ENCODE data around the gene EIF1.

EIF1 gene

DNA sequence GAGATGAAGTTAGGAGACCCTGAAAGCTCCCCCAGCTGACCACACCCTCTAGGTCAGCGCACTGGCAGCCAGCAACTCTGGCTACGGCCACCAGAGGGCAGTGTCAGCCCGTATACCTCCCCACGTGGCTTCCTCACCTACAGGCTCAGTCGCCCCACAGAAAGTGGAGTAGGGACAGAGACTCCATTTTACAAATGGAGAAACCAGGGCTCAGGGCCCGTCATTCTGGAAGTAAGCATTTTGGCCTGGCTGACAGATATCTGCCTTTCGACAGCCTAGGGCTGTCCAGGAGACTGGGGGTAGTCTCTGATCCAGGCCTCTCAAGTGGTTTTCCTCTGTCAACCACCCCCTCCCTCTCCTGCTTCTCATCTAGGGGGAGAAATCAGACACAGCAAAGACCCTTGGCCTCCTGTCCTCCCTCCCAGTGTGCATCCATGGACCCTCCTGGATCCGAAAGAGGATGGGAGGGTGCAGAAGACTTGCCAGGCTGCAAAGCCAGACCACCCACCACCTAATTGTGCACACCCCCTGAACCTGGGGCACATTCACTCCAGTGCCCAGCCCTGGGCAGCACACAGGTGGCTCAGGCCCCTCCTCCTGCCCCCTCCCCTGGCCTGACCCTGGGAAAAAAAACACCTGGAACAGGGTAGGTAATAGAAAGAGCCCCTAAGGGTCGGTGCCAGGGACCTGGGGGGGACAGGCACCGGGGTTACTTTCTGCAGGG is 49.6 kb downstream of the EIF1 start:
- DNase-seq, result peak; percentile 80

DNA sequence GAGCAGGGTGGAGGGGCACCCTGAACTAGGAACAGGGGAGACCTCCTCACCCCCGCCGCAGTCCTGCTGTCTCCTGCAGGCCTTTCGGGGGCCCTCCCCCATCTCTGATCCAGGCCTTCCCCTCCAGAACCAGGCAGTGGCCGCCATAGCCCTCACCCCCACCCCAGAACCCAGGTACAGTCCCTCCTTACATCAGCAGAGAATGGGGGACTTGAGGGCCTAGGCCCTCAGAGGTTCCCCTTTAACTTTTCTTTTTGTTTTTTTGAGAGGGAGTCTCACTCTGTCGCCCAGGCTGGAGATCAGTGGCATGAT is 50.1 kb downstream of the EIF1 start:
- DNase-seq, result no peak

DNA sequence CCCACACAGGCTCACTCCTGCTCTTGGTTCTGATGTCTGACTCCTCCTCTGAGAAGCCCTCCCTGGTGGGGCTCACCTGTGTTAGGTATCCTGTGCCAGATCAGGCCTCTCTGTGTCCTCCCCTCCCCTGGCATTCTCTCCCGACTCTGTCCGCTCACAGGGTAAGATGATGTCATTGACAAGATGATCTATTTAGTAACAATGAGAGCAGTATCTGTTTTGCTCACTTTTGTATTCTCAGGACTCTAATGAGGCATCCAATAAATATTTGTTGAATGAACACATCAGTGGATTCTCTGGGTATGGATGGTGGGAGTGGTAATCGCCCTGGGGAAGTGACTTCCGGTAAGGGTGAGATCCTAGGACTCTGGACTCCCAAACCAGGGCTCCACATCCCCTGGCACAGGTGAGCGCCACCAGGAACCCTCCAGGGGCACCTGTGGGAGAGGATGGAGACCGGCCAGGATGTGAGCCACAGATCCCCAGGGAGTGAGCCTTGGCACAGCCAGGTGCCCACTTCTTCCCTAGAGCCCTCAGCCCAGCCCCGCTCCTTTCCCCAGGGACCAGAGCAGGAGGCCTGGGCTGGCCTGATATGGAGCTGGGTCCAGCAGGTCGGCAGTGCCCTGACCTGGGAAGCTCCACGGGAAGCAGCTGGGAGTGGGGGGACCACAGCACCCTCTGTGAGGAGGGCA is 51.1 kb downstream of the EIF1 start:
- DNase-seq, result no peak

DNA sequence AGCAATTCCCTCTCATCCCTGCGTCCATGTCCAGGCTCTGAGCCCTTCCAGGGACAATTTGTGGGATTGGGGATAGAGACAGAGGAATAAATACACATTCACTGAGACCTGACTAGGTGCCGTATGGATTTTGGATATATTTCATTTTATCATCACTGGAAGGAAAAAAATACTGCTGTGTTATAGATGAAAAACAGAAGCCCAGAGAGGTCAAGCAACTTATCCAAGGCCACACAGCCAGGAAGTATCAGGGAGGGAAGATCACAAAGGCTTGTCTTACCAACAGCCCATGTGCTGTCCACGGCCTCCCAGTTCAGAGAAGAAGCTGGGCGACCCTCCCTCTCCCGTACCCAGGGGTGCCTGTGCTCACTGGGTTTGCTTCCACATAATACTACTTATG is 51.8 kb downstream of the EIF1 start:
- DNase-seq, result no peak

DNA sequence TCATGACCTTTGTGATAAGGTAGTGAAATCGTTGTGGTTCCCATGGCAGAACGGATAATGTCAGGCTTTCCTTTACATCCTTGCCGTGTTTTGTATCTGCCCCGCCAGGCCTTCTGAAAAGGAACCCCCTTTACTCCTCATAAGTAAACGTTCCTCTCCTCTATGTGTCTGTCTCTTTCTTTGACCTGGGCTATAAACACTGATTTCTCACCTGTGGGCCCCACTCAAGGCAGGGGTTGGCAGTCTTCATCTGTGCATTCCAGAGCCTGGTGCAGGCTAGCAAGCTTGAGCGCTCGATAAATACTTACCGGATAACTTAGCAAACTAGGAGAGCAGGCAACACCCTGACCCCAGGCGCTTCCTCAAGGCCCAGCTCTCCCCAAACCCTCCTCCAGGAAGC is 53.0 kb downstream of the EIF1 start:
- no peak for DNase-seq
